Stimulated activated naive CD8-positive, alpha-beta T cell treated with anti-CD3 and anti-CD28 coated beads, Interleukin-15, Interleukin-2, amounts not matched to agents 100 U/mL and 50 U/mL, for 24 hours (primary cell): ENCODE data around the gene BANP.
"Not testable (repeated sequence)": the region's sequence is repeated elsewhere in the genome, so short reads cannot be mapped to it uniquely, and the experiment has no call there.

Experiments
- ATAC-seq: fragments of 150-1000 bp; cut with Tn5 transposase; one replicate; pipeline ENCODE4 v1.10.0; 2021
- DNase-seq: peaks from one replicate; pipeline ENCODE4 v3.0.0; 2021

BANP gene

GRCh38 chr16:88067530-88068411, 116.5 kb downstream of the BANP start:
- no peak for DNase-seq
- no peak for ATAC-seq

GRCh38 chr16:88068476-88069396, 117.5 kb downstream of the BANP start:
- ATAC-seq = no peak
- no peak for DNase-seq

- peak; percentile 29 for DNase-seq
- ATAC-seq = peak; percentile 53
These were observed 118.3 kb downstream of the BANP start for GRCh38 chr16:88069397-88070168.

- DNase-seq = no peak
- no peak for ATAC-seq
These were observed 119.1 kb downstream of the BANP start for GRCh38 chr16:88070341-88070740.

GRCh38 chr16:88070989-88071625, 119.9 kb downstream of the BANP start:
- ATAC-seq = no peak
- DNase-seq = no peak

GRCh38 chr16:88071908-88072307, 120.7 kb downstream of the BANP start:
- DNase-seq (no peak), ATAC-seq (no peak)

GRCh38 chr16:88072571-88073001, 121.4 kb downstream of the BANP start:
- DNase-seq (no peak), ATAC-seq (no peak)

- ATAC-seq = no peak
- no peak for DNase-seq
These were observed 122.0 kb downstream of the BANP start for GRCh38 chr16:88073201-88073721.

GRCh38 chr16:88074041-88074440, 122.8 kb downstream of the BANP start:
- ATAC-seq (no peak), DNase-seq (no peak)

GRCh38 chr16:88076211-88076931, 125.1 kb downstream of the BANP start:
- ATAC-seq (no peak), DNase-seq (no peak)

- DNase-seq, ATAC-seq: not testable (repeated sequence)
These were observed 125.7 kb downstream of the BANP start for GRCh38 chr16:88076932-88077320.

GRCh38 chr16:88077328-88078108, 126.3 kb downstream of the BANP start:
- DNase-seq (no peak), ATAC-seq (no peak)

GRCh38 chr16:88078111-88078775, 127.0 kb downstream of the BANP start:
- DNase-seq (no peak), ATAC-seq (no peak)

- ATAC-seq = no peak
- DNase-seq = no peak
These were observed 132.3 kb downstream of the BANP start for GRCh38 chr16:88083582-88083981.

GRCh38 chr16:88084881-88085280, 133.6 kb downstream of the BANP start:
- DNase-seq (no peak), ATAC-seq (no peak)

GRCh38 chr16:88086571-88087516, 135.6 kb downstream of the BANP start:
- ATAC-seq (no peak), DNase-seq (no peak)

- no peak for DNase-seq
- ATAC-seq = no peak
These were observed 136.3 kb downstream of the BANP start for GRCh38 chr16:88087517-88087877.

- ATAC-seq (no peak), DNase-seq (no peak)
These were observed 136.9 kb downstream of the BANP start for GRCh38 chr16:88088161-88088581.
